Measurements from ENCODE around the gene SLC36A3.

DNA sequence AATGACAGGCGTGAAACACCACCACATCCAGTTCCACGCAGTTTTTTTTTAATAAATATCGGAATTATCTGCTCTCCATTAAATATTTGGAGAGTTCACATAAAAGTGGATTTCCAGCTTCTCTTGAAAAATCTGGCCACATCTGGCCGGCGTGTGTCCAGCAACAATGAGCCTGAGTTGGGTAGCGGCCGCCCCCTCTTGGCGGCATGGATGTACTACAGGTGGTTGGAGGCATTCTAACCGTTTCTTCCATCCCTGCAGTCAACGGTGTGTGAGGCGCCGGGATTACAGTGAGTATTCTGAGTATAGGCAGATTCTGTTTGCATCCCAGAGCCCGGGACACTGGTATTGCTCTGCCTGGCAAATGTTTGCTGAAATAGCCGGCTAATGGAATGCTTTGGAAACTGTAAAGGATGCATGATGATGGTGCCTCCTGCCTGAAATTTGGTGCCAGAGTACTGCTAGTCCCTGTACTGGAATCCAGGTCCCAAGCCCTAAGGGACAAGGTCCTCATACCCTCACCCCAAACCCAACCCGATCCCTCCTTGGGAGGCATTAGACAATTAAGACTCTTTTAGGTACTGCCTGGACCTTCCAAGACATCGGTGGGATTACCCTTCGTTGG is 64.2 kb downstream of the SLC36A3 start:
- TF ChIP-seq, protein P1, sequence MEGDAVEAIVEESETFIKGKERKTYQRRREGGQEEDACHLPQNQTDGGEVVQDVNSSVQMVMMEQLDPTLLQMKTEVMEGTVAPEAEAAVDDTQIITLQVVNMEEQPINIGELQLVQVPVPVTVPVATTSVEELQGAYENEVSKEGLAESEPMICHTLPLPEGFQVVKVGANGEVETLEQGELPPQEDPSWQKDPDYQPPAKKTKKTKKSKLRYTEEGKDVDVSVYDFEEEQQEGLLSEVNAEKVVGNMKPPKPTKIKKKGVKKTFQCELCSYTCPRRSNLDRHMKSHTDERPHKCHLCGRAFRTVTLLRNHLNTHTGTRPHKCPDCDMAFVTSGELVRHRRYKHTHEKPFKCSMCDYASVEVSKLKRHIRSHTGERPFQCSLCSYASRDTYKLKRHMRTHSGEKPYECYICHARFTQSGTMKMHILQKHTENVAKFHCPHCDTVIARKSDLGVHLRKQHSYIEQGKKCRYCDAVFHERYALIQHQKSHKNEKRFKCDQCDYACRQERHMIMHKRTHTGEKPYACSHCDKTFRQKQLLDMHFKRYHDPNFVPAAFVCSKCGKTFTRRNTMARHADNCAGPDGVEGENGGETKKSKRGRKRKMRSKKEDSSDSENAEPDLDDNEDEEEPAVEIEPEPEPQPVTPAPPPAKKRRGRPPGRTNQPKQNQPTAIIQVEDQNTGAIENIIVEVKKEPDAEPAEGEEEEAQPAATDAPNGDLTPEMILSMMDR (IDR thresholded peaks at IDR 0.05) = peak; percentile 48 to 70 (median 57)
- no peak for TF ChIP-seq POLR2A (IDR thresholded peaks at IDR 0.05)
